ENCODE measurements around the gene ANKRD13A. TPM values are rescaled to one million over a fixed set of nuclear protein-coding genes. Genes with fewer than 3 reads are reported as not detected.
"Not testable (repeated sequence)": the region's sequence is repeated elsewhere in the genome, so short reads cannot be mapped to it uniquely, and the experiment has no call there.

ANKRD13A gene
- total RNA-seq, 1 experiment from 2014 or later = 25.9 TPM

DNA sequence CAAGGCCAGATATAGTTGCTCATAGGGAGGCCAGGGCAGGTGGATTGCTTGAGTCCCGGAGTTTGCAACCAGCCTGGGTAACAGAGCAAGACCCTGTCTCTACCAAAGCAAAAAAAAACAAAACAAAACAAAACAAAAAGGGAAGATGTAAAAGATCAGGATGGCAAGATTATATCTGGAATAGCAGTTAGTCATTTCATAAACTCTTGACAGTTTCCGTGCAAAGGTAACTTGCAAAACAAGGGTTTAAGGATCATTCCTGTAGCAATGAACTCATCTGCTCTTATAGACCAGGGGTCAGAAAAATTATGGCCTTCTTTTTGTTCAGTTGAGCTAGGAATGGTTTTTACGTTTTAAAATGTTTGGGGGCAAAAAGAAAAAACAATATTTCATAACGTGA, 32.7 kb upstream of the ANKRD13A start:
- no peak for DNase-seq
- H3K36me3 ChIP-seq (replicated peaks; ENCODE audit: control insufficient read depth, insufficient read depth, low read length) = no peaks in the 10 kb centered on the region; the same call in none of the 2 replicates
- no peaks in the 10 kb centered on the region for H3K27me3 ChIP-seq (ENCODE audit: control insufficient read depth, insufficient read depth, low read length)
- H3K4me3 ChIP-seq (ENCODE audit: insufficient read depth, low read depth, low read length) = no peak overlapping the region

DNA sequence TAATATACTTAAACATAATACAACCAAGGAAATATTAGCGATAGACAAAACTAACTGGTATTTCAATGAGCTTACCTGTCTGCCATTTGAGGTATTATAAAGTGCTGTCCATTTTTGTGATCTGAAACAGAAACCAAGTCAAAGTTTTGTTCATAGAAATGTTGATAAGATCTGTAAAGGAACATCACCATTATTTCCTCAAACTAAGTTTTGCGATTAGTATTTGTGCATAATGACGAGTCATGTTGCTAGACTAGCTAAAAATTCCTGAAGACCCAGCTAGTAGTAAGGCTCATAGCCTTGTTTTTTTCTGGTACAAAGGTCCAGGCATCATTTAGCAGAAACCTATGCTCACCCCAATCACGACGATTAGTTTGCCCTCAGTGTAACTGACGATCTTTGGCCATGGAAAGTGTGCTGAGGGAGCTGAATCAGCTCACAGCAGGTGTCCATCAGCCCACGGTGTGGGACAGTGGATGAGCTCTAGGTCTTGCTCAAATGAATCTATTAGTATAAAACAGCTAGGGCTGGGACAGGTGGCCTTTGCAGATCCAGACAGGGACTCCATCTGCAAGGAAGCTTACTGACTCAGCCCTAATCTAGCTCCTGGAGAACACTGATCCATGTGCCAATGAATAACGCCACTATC, 31.7 kb upstream of the ANKRD13A start:
- no peak overlapping the region for H3K4me3 ChIP-seq (ENCODE audit: insufficient read depth, low read depth, low read length)
- H3K27me3 ChIP-seq (ENCODE audit: control insufficient read depth, insufficient read depth, low read length) = no peaks in the 10 kb centered on the region
- H3K36me3 ChIP-seq (replicated peaks; ENCODE audit: control insufficient read depth, insufficient read depth, low read length) = no peaks in the 10 kb centered on the region; the same call in none of the 2 replicates
- no peak for DNase-seq

DNA sequence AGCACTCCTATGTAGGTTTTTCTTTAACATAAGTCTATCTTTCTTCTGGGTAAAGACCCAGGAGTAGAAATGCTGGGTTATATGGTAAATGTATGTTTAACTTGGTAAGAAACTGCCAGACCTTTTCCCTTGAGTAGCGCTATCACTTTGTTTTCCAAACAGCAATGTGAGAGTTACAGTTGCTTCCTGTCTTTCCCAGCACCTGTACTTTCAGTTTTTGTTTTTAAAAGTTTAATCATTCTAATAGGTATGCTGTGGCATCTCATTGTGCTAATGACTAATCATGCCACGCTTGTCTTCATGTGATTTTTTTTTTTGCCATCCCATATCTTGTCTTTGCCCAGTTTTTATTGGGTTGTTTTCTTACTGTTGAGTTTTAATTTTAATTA, 31.2 kb upstream of the ANKRD13A start:
- Histone ChIP-seq H3K4me3 (ENCODE audit: insufficient read depth, low read depth, low read length) (no peak overlapping the region), H3K27me3 (ENCODE audit: control insufficient read depth, insufficient read depth, low read length) (no peaks in the 10 kb centered on the region), H3K36me3 (replicated peaks; ENCODE audit: control insufficient read depth, insufficient read depth, low read length) (no peaks in the 10 kb centered on the region; the same call in none of the 2 replicates)
- no peak for DNase-seq

DNA sequence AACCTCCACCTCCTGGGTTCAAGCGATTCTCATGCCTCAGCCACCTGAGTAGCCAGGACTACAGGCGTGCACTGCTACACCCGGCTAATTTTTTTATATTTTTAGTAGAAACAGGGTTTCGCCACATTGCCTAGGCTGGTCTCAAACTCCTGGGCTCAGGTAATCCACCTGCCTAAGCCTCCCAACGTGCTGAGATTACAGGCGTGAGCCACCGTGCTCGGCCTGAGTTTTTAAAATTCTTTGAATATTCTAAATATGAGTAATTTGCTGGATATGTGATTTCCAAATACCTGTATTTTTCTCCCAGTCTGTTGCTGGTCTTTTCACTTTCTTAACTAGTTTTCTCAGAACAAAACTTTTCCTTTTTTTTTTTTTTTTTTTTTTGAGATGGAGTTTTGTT, 30.4 kb upstream of the ANKRD13A start:
- H3K27me3 ChIP-seq (ENCODE audit: control insufficient read depth, insufficient read depth, low read length) = no peaks in the 10 kb centered on the region
- no peak overlapping the region for H3K4me3 ChIP-seq (ENCODE audit: insufficient read depth, low read depth, low read length)
- no peak for DNase-seq
- H3K36me3 ChIP-seq (replicated peaks; ENCODE audit: control insufficient read depth, insufficient read depth, low read length) = no peaks in the 10 kb centered on the region; the same call in none of the 2 replicates

DNA sequence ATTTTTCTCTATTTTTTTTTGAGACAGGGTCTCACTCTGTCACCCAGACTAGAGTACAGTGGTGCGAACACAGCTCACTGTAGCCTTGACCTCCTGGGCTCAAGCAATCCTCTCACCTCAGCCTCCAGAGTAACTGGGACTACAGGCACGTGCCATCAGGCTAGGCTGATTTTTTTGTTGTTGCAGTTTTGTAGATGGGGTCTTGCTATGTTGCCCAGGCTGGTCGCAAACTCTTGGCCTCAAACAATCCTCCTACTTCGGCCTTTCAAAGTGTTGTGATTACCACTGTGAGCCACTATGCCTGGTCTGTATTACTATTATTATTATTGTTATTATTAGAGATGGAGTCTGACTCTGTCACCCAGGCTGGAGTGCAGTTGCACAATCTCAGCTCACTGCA, 26.4 kb upstream of the ANKRD13A start:
- DNase-seq = no peak
- no peaks in the 10 kb centered on the region for H3K27me3 ChIP-seq (ENCODE audit: control insufficient read depth, insufficient read depth, low read length)

DNA sequence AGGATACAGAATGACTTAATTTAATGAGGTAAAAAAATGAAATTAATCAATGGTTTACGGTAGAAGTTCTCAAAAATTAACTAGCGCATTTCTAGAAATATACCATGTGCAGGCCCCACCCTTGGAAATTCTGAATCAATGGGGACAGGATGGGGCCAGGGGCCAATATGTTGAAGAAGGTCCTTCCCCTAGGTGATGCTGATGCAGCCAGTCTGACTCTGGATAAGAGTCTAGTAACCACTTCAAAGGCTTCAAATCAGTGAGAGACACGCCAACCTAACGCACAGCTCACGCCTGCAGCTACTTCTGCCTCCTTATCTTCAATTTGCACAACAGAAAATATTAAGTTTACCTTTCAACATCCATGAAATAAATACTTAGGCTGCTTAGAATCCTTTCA, 17.9 kb upstream of the ANKRD13A start:
- Histone ChIP-seq H3K4me3 (ENCODE audit: insufficient read depth, low read depth, low read length) (no peak overlapping the region), H3K27me3 (ENCODE audit: control insufficient read depth, insufficient read depth, low read length) (no peaks in the 10 kb centered on the region), H3K36me3 (replicated peaks; ENCODE audit: control insufficient read depth, insufficient read depth, low read length) (peaks cover 8% of the 10 kb centered on the region)
- DNase-seq = no peak

More for the DNA sequence above, 26.4 kb upstream of the ANKRD13A start:
- Histone ChIP-seq H3K36me3 (replicated peaks; ENCODE audit: control insufficient read depth, insufficient read depth, low read length) (no peaks in the 10 kb centered on the region; the same call in 1 of the 2 replicates), H3K4me3 (ENCODE audit: insufficient read depth, low read depth, low read length) (no peak overlapping the region)

DNA sequence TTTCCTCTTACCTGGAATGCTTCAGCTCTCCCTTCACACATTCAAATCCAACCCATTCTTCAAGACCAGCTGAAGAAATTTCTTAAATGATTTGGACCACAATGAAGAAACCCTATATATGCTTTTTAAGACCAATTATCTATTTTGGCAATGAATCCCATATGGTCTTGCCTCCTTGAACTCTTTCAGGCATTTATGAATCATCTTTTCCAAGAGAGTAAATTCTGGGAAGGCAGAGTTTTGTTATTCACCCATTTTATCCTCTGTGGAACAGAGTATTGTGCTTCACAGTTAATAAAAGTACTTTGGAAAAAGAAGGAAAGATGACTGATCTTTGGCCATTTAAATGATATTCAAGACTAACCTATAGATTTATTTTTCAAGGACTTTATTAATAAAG, 17.0 kb upstream of the ANKRD13A start:
- Histone ChIP-seq H3K4me3 (ENCODE audit: insufficient read depth, low read depth, low read length) (no peak overlapping the region), H3K36me3 (replicated peaks; ENCODE audit: control insufficient read depth, insufficient read depth, low read length) (peaks cover 8% of the 10 kb centered on the region), H3K27me3 (ENCODE audit: control insufficient read depth, insufficient read depth, low read length) (no peaks in the 10 kb centered on the region)
- no peak for DNase-seq

DNA sequence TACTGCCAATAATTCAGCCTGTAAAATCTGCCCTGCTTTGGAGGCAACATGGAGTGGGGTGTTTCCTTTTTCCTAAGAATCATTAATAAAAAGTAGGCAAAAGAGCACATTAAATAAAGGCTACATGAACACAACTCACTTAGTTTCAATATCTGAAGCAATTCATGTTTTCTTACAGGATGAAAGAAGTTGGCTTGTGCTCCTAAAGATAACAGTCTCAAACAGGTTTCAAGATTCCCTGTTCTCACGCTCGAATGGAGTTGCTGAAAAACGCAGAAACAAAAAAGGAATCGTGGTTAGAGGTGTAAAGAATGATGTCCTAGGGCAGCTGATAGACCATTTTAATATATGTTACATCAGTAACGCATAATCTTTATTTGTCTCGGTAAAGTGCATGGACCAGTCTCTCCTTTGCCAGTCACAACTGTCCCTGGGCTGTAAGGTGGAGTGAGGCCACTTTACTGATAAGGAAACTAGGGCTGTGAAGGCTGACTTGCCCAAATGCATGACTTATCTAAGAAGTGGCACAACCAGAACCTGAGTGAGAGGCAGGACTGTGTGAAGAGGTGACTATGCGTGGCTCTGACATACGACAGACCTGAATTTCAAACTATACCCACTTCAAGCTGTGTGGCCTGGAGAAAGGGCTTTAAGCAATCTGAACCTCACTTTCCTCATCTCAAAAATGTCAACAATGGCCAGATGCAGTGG, 15.6 kb upstream of the ANKRD13A start:
- no peak for DNase-seq
- Histone ChIP-seq H3K4me3 (ENCODE audit: insufficient read depth, low read depth, low read length) (no peak overlapping the region), H3K27me3 (ENCODE audit: control insufficient read depth, insufficient read depth, low read length) (no peaks in the 10 kb centered on the region), H3K36me3 (replicated peaks; ENCODE audit: control insufficient read depth, insufficient read depth, low read length) (peaks cover 8% of the 10 kb centered on the region)

DNA sequence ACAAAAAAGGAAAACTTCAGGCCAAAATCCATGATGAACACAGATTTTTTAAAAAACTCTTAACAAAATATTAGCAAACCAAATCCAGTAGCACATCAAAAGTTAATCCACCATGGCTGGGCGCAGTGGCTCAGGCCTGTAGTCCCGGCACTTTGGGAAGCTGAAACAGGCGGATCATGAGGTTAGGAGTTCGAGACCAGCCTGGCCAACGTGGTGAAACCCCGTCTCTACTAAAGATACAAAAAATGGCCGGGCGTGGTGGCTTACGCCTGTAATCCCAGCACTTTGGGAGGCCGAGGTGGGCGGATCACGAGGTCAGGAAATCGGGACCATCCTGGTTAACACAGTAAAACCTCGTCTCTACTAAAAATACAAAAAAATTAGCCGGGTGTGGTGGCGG, 13.0 kb upstream of the ANKRD13A start:
- H3K36me3 ChIP-seq (replicated peaks; ENCODE audit: control insufficient read depth, insufficient read depth, low read length); H3K27me3 ChIP-seq (ENCODE audit: control insufficient read depth, insufficient read depth, low read length); DNase-seq; H3K4me3 ChIP-seq (ENCODE audit: insufficient read depth, low read depth, low read length): not testable (repeated sequence)

DNA sequence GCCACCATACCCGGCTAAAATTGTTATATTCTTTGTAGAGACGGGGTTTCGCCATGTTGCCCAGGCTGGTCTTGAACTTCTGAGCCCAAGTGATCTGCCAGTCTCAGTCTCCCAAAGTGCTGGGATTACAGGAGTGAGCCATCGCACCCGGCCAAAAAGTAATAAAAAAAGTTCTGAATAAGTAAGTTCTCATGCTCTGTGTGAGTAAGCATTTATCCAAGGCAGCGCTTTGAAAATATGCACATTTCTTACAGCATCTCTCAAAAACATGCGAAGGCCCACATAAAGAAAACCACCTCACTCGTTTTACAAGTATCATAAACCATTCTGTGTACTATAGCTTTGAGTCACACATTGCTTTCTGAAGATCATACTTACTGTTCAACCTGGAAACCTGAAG, 11.6 kb upstream of the ANKRD13A start:
- DNase-seq = no peak
- H3K4me3 ChIP-seq (ENCODE audit: insufficient read depth, low read depth, low read length) = no peak overlapping the region
- no peaks in the 10 kb centered on the region for H3K27me3 ChIP-seq (ENCODE audit: control insufficient read depth, insufficient read depth, low read length)
- H3K36me3 ChIP-seq (replicated peaks; ENCODE audit: control insufficient read depth, insufficient read depth, low read length) = peaks cover 5% of the 10 kb centered on the region

DNA sequence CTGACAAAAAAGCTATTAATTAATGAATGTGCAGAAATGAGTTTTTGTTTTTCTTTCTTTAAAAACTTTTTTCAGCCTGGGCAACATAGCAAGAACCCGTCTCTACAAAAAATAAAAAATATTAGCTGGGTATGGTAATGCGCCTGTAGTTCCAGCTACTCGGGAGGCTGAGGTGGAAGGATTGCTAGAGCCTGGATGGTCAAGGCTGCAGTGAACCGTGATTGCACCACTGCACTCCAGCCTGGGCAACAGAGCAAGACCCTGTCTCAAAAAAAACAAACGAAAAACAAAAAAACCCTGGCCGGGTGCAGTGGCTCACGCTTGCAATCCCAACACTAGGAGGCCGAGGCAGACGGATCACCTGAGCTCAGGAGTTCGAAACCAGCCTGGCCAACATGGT, 11.0 kb upstream of the ANKRD13A start:
- DNase-seq = no peak
- Histone ChIP-seq H3K4me3 (ENCODE audit: insufficient read depth, low read depth, low read length) (no peak overlapping the region), H3K27me3 (ENCODE audit: control insufficient read depth, insufficient read depth, low read length) (no peaks in the 10 kb centered on the region), H3K36me3 (replicated peaks; ENCODE audit: control insufficient read depth, insufficient read depth, low read length) (peaks cover 4% of the 10 kb centered on the region)

DNA sequence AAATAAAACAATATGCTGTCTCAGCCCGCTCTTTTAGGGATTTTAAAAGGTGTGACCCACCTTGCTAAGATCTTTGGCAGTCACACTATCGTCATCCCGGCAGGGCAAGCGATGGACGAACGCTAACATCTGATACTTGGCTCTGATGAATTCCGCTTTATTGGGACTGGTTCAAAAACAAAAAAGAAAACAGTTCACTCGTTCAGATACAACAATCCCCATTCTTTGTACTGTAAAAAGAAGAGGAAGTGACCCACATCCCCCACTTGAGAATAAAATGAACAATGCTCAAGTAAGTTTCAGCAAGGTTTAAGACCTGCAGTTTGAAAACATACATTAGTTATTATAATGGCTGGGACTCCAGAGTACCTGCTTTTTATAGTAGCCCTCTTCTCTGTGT, 10.3 kb upstream of the ANKRD13A start:
- peaks cover 1% of the 10 kb centered on the region for H3K36me3 ChIP-seq (replicated peaks; ENCODE audit: control insufficient read depth, insufficient read depth, low read length)

DNA sequence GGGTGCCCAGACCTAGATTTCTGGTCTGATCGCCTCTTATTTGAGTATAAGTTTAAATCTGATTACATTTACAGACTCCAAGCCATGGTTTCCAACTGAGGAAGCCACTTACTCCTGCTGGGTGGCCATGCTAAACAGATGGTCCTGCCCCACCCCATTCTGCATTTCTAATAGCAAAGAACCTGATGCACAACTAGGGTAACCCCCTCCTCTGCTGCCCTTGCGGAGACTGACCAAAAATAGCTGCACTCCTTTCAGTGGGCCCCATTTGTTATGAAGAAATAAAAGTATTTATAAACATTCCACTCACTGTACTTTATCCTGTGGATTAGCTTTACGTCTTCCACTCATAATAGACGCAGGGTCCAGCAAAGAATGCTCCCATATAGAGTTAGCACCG, 9.8 kb upstream of the ANKRD13A start:
- no peak overlapping the region for H3K4me3 ChIP-seq (ENCODE audit: insufficient read depth, low read depth, low read length)
- no peaks in the 10 kb centered on the region; the same call in 1 of the 2 replicates for H3K36me3 ChIP-seq (replicated peaks; ENCODE audit: control insufficient read depth, insufficient read depth, low read length)

More for the DNA sequence above, 10.3 kb upstream of the ANKRD13A start:
- DNase-seq = no peak
- H3K27me3 ChIP-seq (ENCODE audit: control insufficient read depth, insufficient read depth, low read length) = no peaks in the 10 kb centered on the region
- no peak overlapping the region for H3K4me3 ChIP-seq (ENCODE audit: insufficient read depth, low read depth, low read length)

DNA sequence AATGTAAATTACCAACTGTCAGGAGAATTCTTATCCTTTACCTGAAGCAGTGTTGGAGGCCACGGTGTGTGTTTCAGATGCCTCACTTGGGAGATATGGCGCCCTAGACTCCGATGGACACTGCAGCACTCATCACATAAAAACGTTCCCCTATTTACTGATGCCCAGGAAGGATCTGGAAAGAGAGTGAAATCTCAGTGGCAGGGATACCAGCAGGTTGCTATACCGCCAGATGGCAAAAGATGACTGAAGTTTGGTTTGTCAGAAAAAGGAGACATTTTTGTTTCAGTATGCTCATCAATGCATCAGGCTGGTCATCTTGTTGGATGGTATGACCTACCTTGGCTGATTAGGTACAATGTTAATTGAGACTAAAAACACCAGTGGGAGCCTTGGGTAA, 7.6 kb upstream of the ANKRD13A start:
- H3K36me3 ChIP-seq (replicated peaks; ENCODE audit: control insufficient read depth, insufficient read depth, low read length) = no peaks in the 10 kb centered on the region; the same call in 1 of the 2 replicates
- DNase-seq = no peak
- no peak overlapping the region for H3K4me3 ChIP-seq (ENCODE audit: insufficient read depth, low read depth, low read length)
- H3K27me3 ChIP-seq (ENCODE audit: control insufficient read depth, insufficient read depth, low read length) = no peaks in the 10 kb centered on the region

More for the DNA sequence above, 9.8 kb upstream of the ANKRD13A start:
- H3K27me3 ChIP-seq (ENCODE audit: control insufficient read depth, insufficient read depth, low read length) = no peaks in the 10 kb centered on the region
- DNase-seq = no peak

DNA sequence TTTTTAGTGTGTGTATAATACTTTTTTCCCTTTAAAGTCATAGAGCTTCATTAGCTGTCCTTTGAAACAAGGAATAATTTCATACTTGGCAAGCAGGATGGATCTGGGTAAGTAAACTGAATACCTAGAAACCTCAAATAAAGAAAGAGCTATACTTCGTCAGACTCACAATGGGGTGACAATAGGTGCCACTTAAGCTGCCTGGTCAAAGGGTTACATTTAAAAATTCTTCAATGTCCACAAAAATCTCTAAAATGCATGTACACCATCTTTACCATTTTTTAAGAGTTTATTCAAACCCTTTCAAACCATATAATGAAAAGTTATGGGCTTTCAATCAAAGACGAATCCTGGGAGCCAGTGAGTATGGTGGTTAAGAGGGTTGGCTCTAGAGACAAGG, 6.1 kb upstream of the ANKRD13A start:
- DNase-seq = no peak
- H3K4me3 ChIP-seq (ENCODE audit: insufficient read depth, low read depth, low read length) = no peak overlapping the region
- no peaks in the 10 kb centered on the region; the same call in 1 of the 2 replicates for H3K27me3 ChIP-seq (ENCODE audit: control insufficient read depth, insufficient read depth, low read length)
- H3K36me3 ChIP-seq (replicated peaks; ENCODE audit: control insufficient read depth, insufficient read depth, low read length) = no peaks in the 10 kb centered on the region; the same call in 1 of the 2 replicates

All from H7 (cell line).